ENCODE results near the gene BLACAT1. TPM values are rescaled to one million over a fixed set of nuclear protein-coding genes. Genes with fewer than 3 reads are reported as not detected.

BLACAT1 gene
- total and polyA plus RNA-seq, 9 of the 15 experiments (the other 6 are each of a cell fraction or from before 2014, with no cell fraction given), result 0.10 to 5.9 (median 0.73) TPM

- TF ChIP-seq CHD4 (IDR thresholded peaks at IDR 0.05; ENCODE audit: insufficient read depth, insufficient replicate concordance, low read depth, low read length, poor library complexity, severe bottlenecking) (no peak), THRA (IDR thresholded peaks at IDR 0.05) (no peak), PTTG1 (tag; IDR thresholded peaks at IDR 0.05; ENCODE audit: low read depth) (peak; percentile 49; the same call in 1 of the 2 replicates), FOXK1 (CRISPR knock-in tag; IDR thresholded peaks at IDR 0.05; ENCODE audit: borderline replicate concordance) (no peak), ZNF311 (CRISPR knock-in tag; IDR thresholded peaks at IDR 0.05) (no peak), HDAC6 (IDR thresholded peaks at IDR 0.05; ENCODE audit: low read depth, low read length) (no peak), ZBED1 (IDR thresholded peaks at IDR 0.05) (no peak), CAMTA2 (CRISPR knock-in tag; conservative IDR thresholded peaks at IDR 0.05) (no peak), CREM (IDR thresholded peaks at IDR 0.05; ENCODE audit: low read depth) (0 out of 2 replicates have a peak, but pooled peaks have one; percentile 12), XRCC4 (IDR thresholded peaks at IDR 0.05; ENCODE audit: extremely low read depth, insufficient read depth, insufficient read length) (no peak), BDP1 (IDR thresholded peaks at IDR 0.05; ENCODE audit: insufficient read depth, insufficient read length) (no peak), ZBTB11 (CRISPR knock-in tag; IDR thresholded peaks at IDR 0.05) (0 out of 6 replicates have a peak, but pooled peaks of 1 of the 3 experiments have one; percentile 24), CUX1 (CRISPR knock-in tag; IDR thresholded peaks at IDR 0.05) (no peak), ZNF766 (CRISPR knock-in tag; conservative IDR thresholded peaks at IDR 0.05) (peak; percentile 71), ZNF3 (CRISPR knock-in tag; IDR thresholded peaks at IDR 0.05) (no peak), RCOR1 (IDR thresholded peaks at IDR 0.05; ENCODE audit: borderline replicate concordance in 1 of 2, low read depth in 2 of 2, low read length in 2 of 2) (peak in 1 of 2 experiments; percentile 70; a peak in 1 of 4 replicates), ZNF584 (CRISPR knock-in tag; IDR thresholded peaks at IDR 0.05; ENCODE audit: low read depth) (0 out of 2 replicates have a peak, but pooled peaks have one; percentile 38)
Observed at GRCh38 chr1:205458777-205459566, 3.1 kb upstream of the BLACAT1 start (continued).
